H9 (cell line): ENCODE measurements around the gene IQGAP2. TPM values are rescaled to one million over a fixed set of nuclear protein-coding genes. Genes with fewer than 3 reads are reported as not detected.

Source experiments
- DNase-seq: peaks from one replicate; pipeline ENCODE4 v3.0.0-alpha.2; 2017
- H2AFZ ChIP-seq: one replicate; pipeline ENCODE4 v1.6.1; 2013; ENCODE audit warnings: mild to moderate bottlenecking, low read length, control low read depth, moderate library complexity
- H2AK5ac ChIP-seq: 2 replicates; pipeline ENCODE4 v1.6.1; 2013; ENCODE audit warnings: low read length, control low read depth, mixed read lengths; ENCODE audit not compliant: insufficient read length
- H2BK120ac ChIP-seq: one replicate; pipeline ENCODE4 v1.6.1; 2013; ENCODE audit warnings: low read depth, mild to moderate bottlenecking, low read length, control low read depth, inconsistent platforms; ENCODE audit not compliant: poor library complexity, severe bottlenecking
- H2BK12ac ChIP-seq: 2 replicates; pipeline ENCODE4 v1.6.1; 2013; ENCODE audit warnings: low read length, control low read depth, mixed read lengths, low read depth; ENCODE audit not compliant: insufficient read length
- H2BK15ac ChIP-seq: 2 replicates; pipeline ENCODE4 v1.6.1; 2013; ENCODE audit warnings: low read depth, low read length, control low read depth
- H2BK20ac ChIP-seq: one replicate; pipeline ENCODE4 v1.6.1; 2013; ENCODE audit warnings: low read depth, mild to moderate bottlenecking, low read length, control low read depth, inconsistent platforms; ENCODE audit not compliant: poor library complexity, severe bottlenecking
- H2BK5ac ChIP-seq: 2 replicates; pipeline ENCODE4 v1.6.1; 2013; ENCODE audit warnings: low read length, control low read depth, mixed read lengths; ENCODE audit not compliant: insufficient read length
- H3K14ac ChIP-seq: 2 replicates; pipeline ENCODE4 v1.6.1; 2013; ENCODE audit warnings: low read length, control low read depth; ENCODE audit not compliant: insufficient read depth
- H3K18ac ChIP-seq: 2 replicates; pipeline ENCODE4 v1.6.1; 2013; ENCODE audit warnings: low read depth, mild to moderate bottlenecking, mixed read lengths, low read length, control low read depth; ENCODE audit not compliant: insufficient read length
- H3K23ac ChIP-seq: 2 replicates; pipeline ENCODE4 v1.6.1; 2013; ENCODE audit warnings: low read length, control low read depth, mixed read lengths, low read depth; ENCODE audit not compliant: insufficient read length
- H3K23me2 ChIP-seq: 2 replicates; pipeline ENCODE4 v1.6.1; 2013; ENCODE audit warnings: low read depth, mild to moderate bottlenecking, mixed read lengths, low read length, control low read depth; ENCODE audit not compliant: insufficient read length, poor library complexity, severe bottlenecking
- H3K27ac ChIP-seq: 2 replicates; pipeline ENCODE4 v1.5.1; 2013; ENCODE audit warnings: low read length, control low read depth, mixed read lengths, low read depth; ENCODE audit not compliant: insufficient read length
- H3K27me3 ChIP-seq: 2 replicates; pipeline ENCODE4 v1.6.1; 2013; ENCODE audit warnings: low read length, control low read depth, inconsistent platforms; ENCODE audit not compliant: insufficient read depth
- H3K4ac ChIP-seq: 2 replicates; pipeline ENCODE4 v1.6.1; 2013; ENCODE audit warnings: low read depth, mild to moderate bottlenecking, control low read depth, inconsistent platforms, low read length, moderate library complexity
- H3K4me1 ChIP-seq: 2 replicates; pipeline ENCODE4 v1.6.1; 2013; ENCODE audit warnings: low read length, control low read depth, inconsistent platforms; ENCODE audit not compliant: insufficient read depth
- H3K4me2 ChIP-seq: 2 replicates; pipeline ENCODE4 v1.6.1; 2013; ENCODE audit warnings: low read length, control low read depth, mixed read lengths; ENCODE audit not compliant: insufficient read length, insufficient read depth
- H3K56ac ChIP-seq: 2 replicates; pipeline ENCODE4 v1.6.1; 2013; ENCODE audit warnings: low read depth, mild to moderate bottlenecking, mixed read lengths, low read length, control low read depth; ENCODE audit not compliant: insufficient read length
- H3K79me1 ChIP-seq: 2 replicates; pipeline ENCODE4 v1.6.1; 2013; ENCODE audit warnings: low read depth, mild to moderate bottlenecking, moderate library complexity, low read length, control low read depth, inconsistent platforms; ENCODE audit not compliant: insufficient read depth, poor library complexity, severe bottlenecking
- H3K79me2 ChIP-seq: 2 replicates; pipeline ENCODE4 v1.6.1; 2013; ENCODE audit warnings: low read length, control low read depth, inconsistent platforms; ENCODE audit not compliant: insufficient read depth
- H3K9ac ChIP-seq: 2 replicates; pipeline ENCODE4 v1.6.1; 2013; ENCODE audit warnings: low read length, control low read depth, mixed read lengths; ENCODE audit not compliant: insufficient read length; ENCODE audit errors: extremely low read depth
- H3K9me3 ChIP-seq: one replicate; pipeline ENCODE4 v1.6.1; 2013; ENCODE audit warnings: low read depth, low read length, inconsistent platforms; ENCODE audit not compliant: control insufficient read depth
- H3T11ph ChIP-seq: one replicate; pipeline ENCODE4 v1.6.1; 2013; ENCODE audit warnings: mild to moderate bottlenecking, low read length, control low read depth, inconsistent platforms
- H4K20me1 ChIP-seq: one replicate; pipeline ENCODE4 v1.6.1; 2013; ENCODE audit not compliant: control insufficient read depth, insufficient read length, insufficient read depth
- H4K5ac ChIP-seq: 2 replicates; pipeline ENCODE4 v1.6.1; 2013; ENCODE audit warnings: low read depth, mild to moderate bottlenecking, mixed read lengths, low read length, control low read depth; ENCODE audit not compliant: insufficient read length
- H4K8ac ChIP-seq: replicated peaks from 2 replicates; pipeline ENCODE4 v1.6.1; 2013; ENCODE audit warnings: low read length, control low read depth, mixed read lengths, low read depth; ENCODE audit not compliant: insufficient read length
- H4K91ac ChIP-seq: 2 replicates; pipeline ENCODE4 v1.6.1; 2013; ENCODE audit warnings: low read depth, mild to moderate bottlenecking, moderate library complexity, mixed read lengths, low read length, control low read depth; ENCODE audit not compliant: insufficient read length
- H3K27ac Mint-ChIP-seq, 3 experiments: 2 replicates in 2 of 3; 3 replicates in 1 of 3; pipeline ENCODE4 v1.8.0; 2020 to 2021; ENCODE audit warnings: mixed read lengths in 3 of 3, mild to moderate bottlenecking in 1 of 3, moderate library complexity in 1 of 3
- H3K27me3 Mint-ChIP-seq: 2 replicates; pipeline ENCODE4 v1.8.0; 2021; ENCODE audit warnings: low read depth, mild to moderate bottlenecking, moderate library complexity, mixed read lengths
- H3K36me3 Mint-ChIP-seq, 3 experiments: 2 replicates in 2 of 3; 3 replicates in 1 of 3; pipeline ENCODE4 v1.8.0; 2020 to 2021; ENCODE audit warnings: low read depth in 3 of 3, mixed read lengths in 3 of 3; ENCODE audit not compliant: insufficient read depth in 1 of 3
- H3K4me1 Mint-ChIP-seq, 2 experiments: 2 replicates each; pipeline ENCODE4 v1.8.0; 2020; ENCODE audit warnings: mixed read lengths in 2 of 2
- H3K4me3 Mint-ChIP-seq, 2 experiments: 2 replicates in 1 of 2; 3 replicates in 1 of 2; pipeline ENCODE4 v1.8.0; 2020 to 2021; ENCODE audit warnings: mild to moderate bottlenecking in 2 of 2, mixed read lengths in 2 of 2, moderate library complexity in 1 of 2
- H3K9me3 Mint-ChIP-seq, 2 experiments: 2 replicates in 1 of 2; 3 replicates in 1 of 2; pipeline ENCODE4 v1.8.0; 2020; ENCODE audit warnings: mild to moderate bottlenecking in 2 of 2, mixed read lengths in 2 of 2, moderate library complexity in 1 of 2
- WGBS: extraction: QIAGEN DNeasy Blood & Tissue Kit; methylation state at CpG from one replicate; pipeline ENCODE4 v1.1.7; 2013; ENCODE audit warnings: missing lambda C conversion rate, low lambda C conversion rate, mixed read lengths; ENCODE audit not compliant: insufficient read length; ENCODE audit errors: extremely low coverage; 5-methylcytosine and 5-hydroxymethylcytosine counted together
- total RNA-seq: library from RNA; stranded (reverse); gene quantifications from 2 replicates; pipeline ENCODE4 v1.2.1, GENCODE V29; 2021
- TF ChIP-seq, protein P1 (sequence below): fragments of 200-600 bp; sonication (generic); conservative IDR thresholded peaks from 3 replicates; pipeline ENCODE4 v1.8.0; 2021; ENCODE audit warnings: antibody characterized with exemption, mild to moderate bottlenecking

Gene IQGAP2
- total RNA-seq, 1 experiment from 2014 or later: 22.5 TPM

DNA sequence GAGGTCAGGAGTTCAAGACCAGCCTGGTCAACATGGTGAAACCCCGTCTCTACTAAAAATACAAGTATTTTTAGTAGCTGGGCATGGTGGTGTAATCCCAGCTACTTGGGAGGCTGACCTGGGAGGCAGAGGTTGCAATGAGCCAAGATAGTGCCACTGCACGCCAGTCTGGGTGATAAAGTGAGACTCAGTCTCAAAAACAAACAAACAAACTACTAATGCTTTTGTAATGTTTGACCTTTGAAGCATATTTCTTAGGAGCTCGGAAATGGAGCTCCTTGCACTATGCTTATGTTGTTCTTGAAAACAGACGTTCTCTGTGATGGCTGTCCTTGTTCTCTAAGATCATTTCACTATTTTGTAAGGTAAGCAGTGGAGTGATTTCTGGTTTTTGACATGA lies 214.1 kb downstream of the IQGAP2 start:
- no peak overlapping the region for H3K4me3 Mint-ChIP-seq
- H3K79me2 ChIP-seq: no peaks in the 10 kb centered on the region
- H2BK20ac ChIP-seq: no peak overlapping the region
- H2BK15ac ChIP-seq: no peak overlapping the region
- no peak overlapping the region for H3K4ac ChIP-seq
- no peak overlapping the region for H2BK12ac ChIP-seq
- H3K4me2 ChIP-seq: no peak overlapping the region
- no peak overlapping the region for H4K8ac ChIP-seq
- H3K23me2 ChIP-seq: no peaks in the 10 kb centered on the region
- no peak overlapping the region for H3K23ac ChIP-seq
- H3K4me1 ChIP-seq: 0 out of 2 replicates have a peak, but pooled peaks cover 3% of the 10 kb centered on the region
- WGBS: no CpG with 5 or more reads among the region's 4 CpGs
- H3K4me1 Mint-ChIP-seq: peaks cover 3 to 5% of the 10 kb centered on the region in 2 experiments; a peak in 3 of 4 replicates
- TF ChIP-seq, protein P1, sequence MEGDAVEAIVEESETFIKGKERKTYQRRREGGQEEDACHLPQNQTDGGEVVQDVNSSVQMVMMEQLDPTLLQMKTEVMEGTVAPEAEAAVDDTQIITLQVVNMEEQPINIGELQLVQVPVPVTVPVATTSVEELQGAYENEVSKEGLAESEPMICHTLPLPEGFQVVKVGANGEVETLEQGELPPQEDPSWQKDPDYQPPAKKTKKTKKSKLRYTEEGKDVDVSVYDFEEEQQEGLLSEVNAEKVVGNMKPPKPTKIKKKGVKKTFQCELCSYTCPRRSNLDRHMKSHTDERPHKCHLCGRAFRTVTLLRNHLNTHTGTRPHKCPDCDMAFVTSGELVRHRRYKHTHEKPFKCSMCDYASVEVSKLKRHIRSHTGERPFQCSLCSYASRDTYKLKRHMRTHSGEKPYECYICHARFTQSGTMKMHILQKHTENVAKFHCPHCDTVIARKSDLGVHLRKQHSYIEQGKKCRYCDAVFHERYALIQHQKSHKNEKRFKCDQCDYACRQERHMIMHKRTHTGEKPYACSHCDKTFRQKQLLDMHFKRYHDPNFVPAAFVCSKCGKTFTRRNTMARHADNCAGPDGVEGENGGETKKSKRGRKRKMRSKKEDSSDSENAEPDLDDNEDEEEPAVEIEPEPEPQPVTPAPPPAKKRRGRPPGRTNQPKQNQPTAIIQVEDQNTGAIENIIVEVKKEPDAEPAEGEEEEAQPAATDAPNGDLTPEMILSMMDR: no peak
- no peaks in the 10 kb centered on the region for H3K27me3 Mint-ChIP-seq
- no peak overlapping the region for H4K5ac ChIP-seq
- no peaks in the 10 kb centered on the region for H3K9me3 Mint-ChIP-seq
- H4K91ac ChIP-seq: no peak overlapping the region
- no peak overlapping the region for H2BK120ac ChIP-seq
- H2AFZ ChIP-seq: no peak overlapping the region
- peaks cover 0 to 2% (median 0%) of the 10 kb centered on the region in 3 experiments; a peak in 1 of 7 replicates for H3K36me3 Mint-ChIP-seq
- H3K79me1 ChIP-seq: no peaks in the 10 kb centered on the region
- no peak overlapping the region for H3T11ph ChIP-seq
- H2AK5ac ChIP-seq: no peak overlapping the region
- H3K27ac ChIP-seq: no peak overlapping the region
- no peak overlapping the region for H3K14ac ChIP-seq
- H4K20me1 ChIP-seq: no peaks in the 10 kb centered on the region
- H3K27me3 ChIP-seq: no peaks in the 10 kb centered on the region
- no peak overlapping the region for H3K56ac ChIP-seq
- no peaks in the 10 kb centered on the region for H3K9me3 ChIP-seq
- H3K18ac ChIP-seq: no peak overlapping the region
- no peak for DNase-seq
- H3K9ac ChIP-seq: no peak overlapping the region
- H3K27ac Mint-ChIP-seq: no peak overlapping the region
- H2BK5ac ChIP-seq: no peak overlapping the region
